Measurements from ENCODE around the gene CASP1. TPM values are rescaled to one million over a fixed set of nuclear protein-coding genes. Genes with fewer than 3 reads are reported as not detected.

CASP1 gene
- total RNA-seq, 2 experiments from 2014 or later, result 0.99 TPM; not detected in 1

GRCh38 chr11:105024394-105024793 lies 10.6 kb downstream of the CASP1 start:
- Histone ChIP-seq H3K4me3 (ENCODE audit: low read depth, low read length, poor library complexity, severe bottlenecking) (no peak overlapping the region), H4K20me1 (ENCODE audit: insufficient read depth, low read length) (no peaks in the 10 kb centered on the region), H3K4me1 (ENCODE audit: insufficient read depth, low read length, poor library complexity, severe bottlenecking) (no peaks in the 10 kb centered on the region), H3K9me3 (ENCODE audit: low read length) (no peaks in the 10 kb centered on the region), H3K36me3 (ENCODE audit: insufficient read depth, low read length) (no peaks in the 10 kb centered on the region), H3K4me2 (ENCODE audit: low read length) (no peak overlapping the region), H2AFZ (ENCODE audit: low read length) (no peak overlapping the region), H3K9me2 (ENCODE audit: insufficient read depth, low read length) (no peaks in the 10 kb centered on the region), H3K79me2 (ENCODE audit: insufficient read depth, low read depth, low read length) (no peaks in the 10 kb centered on the region), H3K27ac (ENCODE audit: low read depth, low read length, poor library complexity, severe bottlenecking) (no peak overlapping the region)
- TF ChIP-seq EZH2phosphoT487 (IDR thresholded peaks at IDR 0.05; ENCODE audit: borderline replicate concordance, low read depth, low read length), result no peak
- TF ChIP-seq CTCF (conservative IDR thresholded peaks at IDR 0.05; ENCODE audit: low read length), result no peak
- intact Hi-C loops (cut with micrococcal nuclease; ENCODE audit: unreplicated experiment), result no loop called here
- no TSS peak for BruUV-seq (replicated peaks)
- ChIA-PET POLR2A (no interaction called here), CTCF (ENCODE audit: unreplicated experiment) (no interaction called here)
- DNase-seq (ENCODE audit: low spot score), result no peak

GRCh38 chr11:105023003-105023402 lies 11.9 kb downstream of the CASP1 start, which contains the start of gene CASP5:
Gene CASP5 (minus strand): TSS chr11:105023168. CDS start chr11:105023136, 32 bp downstream.
- TF ChIP-seq EZH2phosphoT487 (IDR thresholded peaks at IDR 0.05; ENCODE audit: borderline replicate concordance, low read depth, low read length), result no peak
- TF ChIP-seq CTCF (conservative IDR thresholded peaks at IDR 0.05; ENCODE audit: low read length), result no peak
- no TSS peak for BruUV-seq (replicated peaks)
- no peaks in the 10 kb centered on the region for H3K36me3 ChIP-seq (ENCODE audit: insufficient read depth, low read length)
- intact Hi-C loops (cut with micrococcal nuclease; ENCODE audit: unreplicated experiment), result no loop called here
- no peaks in the 10 kb centered on the region for H4K20me1 ChIP-seq (ENCODE audit: insufficient read depth, low read length)
- H2AFZ ChIP-seq (ENCODE audit: low read length), result no peak within 1 kb of the TSS
- H3K79me2 ChIP-seq (ENCODE audit: insufficient read depth, low read depth, low read length), result no peaks in the 10 kb centered on the region
- no peaks in the 10 kb centered on the region for H3K9me2 ChIP-seq (ENCODE audit: insufficient read depth, low read length)
- ChIA-PET POLR2A (no interaction called here), CTCF (ENCODE audit: unreplicated experiment) (no interaction called here)
- no peak within 1 kb of the TSS for H3K27ac ChIP-seq (ENCODE audit: low read depth, low read length, poor library complexity, severe bottlenecking)
- DNase-seq (ENCODE audit: low spot score), result no peak
- no peaks in the 10 kb centered on the region for H3K4me1 ChIP-seq (ENCODE audit: insufficient read depth, low read length, poor library complexity, severe bottlenecking)
- no peak within 1 kb of the TSS for H3K4me2 ChIP-seq (ENCODE audit: low read length)
- no peak within 1 kb of the TSS for H3K4me3 ChIP-seq (ENCODE audit: low read depth, low read length, poor library complexity, severe bottlenecking)
- no peaks in the 10 kb centered on the region for H3K9me3 ChIP-seq (ENCODE audit: low read length)

- H3K4me2 ChIP-seq (ENCODE audit: low read length), result no peak overlapping the region
- H3K27ac ChIP-seq (ENCODE audit: low read depth, low read length, poor library complexity, severe bottlenecking), result no peak overlapping the region
- no peak for DNase-seq (ENCODE audit: low spot score)
- no peak overlapping the region for H3K4me3 ChIP-seq (ENCODE audit: low read depth, low read length, poor library complexity, severe bottlenecking)
- ChIA-PET POLR2A (interaction anchor here (0.5 kb wide), 1 partner anchor 1905 kb away, joined by 5 read pairs; no protein-coding TSS in a partner anchor), CTCF (ENCODE audit: unreplicated experiment) (no interaction called here)
- no peak for TF ChIP-seq EZH2phosphoT487 (IDR thresholded peaks at IDR 0.05; ENCODE audit: borderline replicate concordance, low read depth, low read length)
- no peak for TF ChIP-seq CTCF (conservative IDR thresholded peaks at IDR 0.05; ENCODE audit: low read length)
- H3K79me2 ChIP-seq (ENCODE audit: insufficient read depth, low read depth, low read length), result no peaks in the 10 kb centered on the region
- no peak overlapping the region for H2AFZ ChIP-seq (ENCODE audit: low read length)
- no peaks in the 10 kb centered on the region for H3K9me3 ChIP-seq (ENCODE audit: low read length)
- H3K36me3 ChIP-seq (ENCODE audit: insufficient read depth, low read length), result no peaks in the 10 kb centered on the region
- H3K9me2 ChIP-seq (ENCODE audit: insufficient read depth, low read length), result no peaks in the 10 kb centered on the region
- intact Hi-C loops (cut with micrococcal nuclease; ENCODE audit: unreplicated experiment), result no loop called here
- BruUV-seq (replicated peaks), result no TSS peak
- H4K20me1 ChIP-seq (ENCODE audit: insufficient read depth, low read length), result no peaks in the 10 kb centered on the region
- H3K4me1 ChIP-seq (ENCODE audit: insufficient read depth, low read length, poor library complexity, severe bottlenecking), result no peaks in the 10 kb centered on the region
These were observed 12.4 kb downstream of the CASP1 start for GRCh38 chr11:105022527-105022926.
